HG02759 (cell line): ENCODE results near the gene PRDM10.

Experiments used
- ATAC-seq: cut with Tn5 transposase; IDR thresholded peaks from one replicate; pipeline ENCODE4 v1.9.1; 2021; ENCODE audit warnings: mild to moderate bottlenecking, moderate library complexity; ENCODE audit not compliant: unreplicated experiment

The PRDM10 gene

GRCh38 chr11:129854232-129854805, 148.3 kb downstream of the PRDM10 start:
- no peak for ATAC-seq

DNA sequence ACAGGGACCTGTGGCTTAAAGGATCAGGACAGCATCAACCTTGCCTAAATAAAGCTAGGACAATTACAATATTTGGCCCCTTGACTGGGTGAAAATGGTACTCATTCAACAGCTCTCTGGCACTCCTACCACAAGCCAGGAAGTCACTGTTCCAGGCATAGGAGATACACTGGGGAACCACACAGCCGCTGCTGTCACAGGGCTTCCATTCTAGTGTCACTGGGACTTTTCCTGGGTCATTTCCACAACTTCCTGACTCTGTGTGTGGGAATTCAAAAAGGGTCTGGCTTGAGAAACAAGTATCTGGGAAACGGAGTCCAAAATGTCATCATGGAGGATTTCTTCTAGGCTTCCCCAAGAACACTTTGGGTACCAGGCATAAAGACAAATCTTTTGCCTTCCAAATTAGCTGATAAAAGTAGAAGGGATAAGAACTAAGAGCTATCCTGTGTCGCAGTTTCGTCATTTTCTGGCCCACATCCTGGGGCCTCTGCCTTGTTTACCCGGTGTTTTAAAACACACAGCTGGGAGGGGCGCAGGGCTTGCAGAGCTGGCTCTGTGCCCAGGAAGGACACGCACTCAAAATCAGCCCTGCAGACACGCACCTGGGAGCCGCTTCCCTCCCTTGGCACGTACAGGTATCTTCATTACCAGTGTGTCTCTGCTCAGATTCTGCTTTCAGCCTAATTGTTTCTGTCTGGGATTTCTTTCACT, 149.0 kb downstream of the PRDM10 start:
- ATAC-seq, result no peak

GRCh38 chr11:129852125-129852740, 150.4 kb downstream of the PRDM10 start:
- no peak for ATAC-seq
